Renal cortex interstitium (tissue), 11 donors: Measurements from ENCODE around the gene HNRNPDL. TPM values are rescaled to one million over a fixed set of nuclear protein-coding genes. Genes with fewer than 3 reads are reported as not detected.
A peak's percentile ranks its signal among the peaks of the same experiment; 100 is the strongest.

Experiments
- DNase-seq, 11 donors: peaks; one replicate each; pipeline ENCODE4 v3.0.0-alpha.2; 2013; ENCODE audit warnings: low read depth in 9 of 11, low spot score in 4 of 11; ENCODE audit errors: extremely low read depth in 1 of 11
- polyA plus RNA-seq, 3 donors: library from polyadenylated mRNA; unstranded; fragments of 120-200 nt; gene quantifications; one replicate each; pipeline ENCODE4 v1.2.1, GENCODE V29; 2013; ENCODE audit not compliant: insufficient read length in 3 of 3

HNRNPDL gene
- polyA plus RNA-seq, 3 donors = 565 to 656 (median 576) TPM

DNA sequence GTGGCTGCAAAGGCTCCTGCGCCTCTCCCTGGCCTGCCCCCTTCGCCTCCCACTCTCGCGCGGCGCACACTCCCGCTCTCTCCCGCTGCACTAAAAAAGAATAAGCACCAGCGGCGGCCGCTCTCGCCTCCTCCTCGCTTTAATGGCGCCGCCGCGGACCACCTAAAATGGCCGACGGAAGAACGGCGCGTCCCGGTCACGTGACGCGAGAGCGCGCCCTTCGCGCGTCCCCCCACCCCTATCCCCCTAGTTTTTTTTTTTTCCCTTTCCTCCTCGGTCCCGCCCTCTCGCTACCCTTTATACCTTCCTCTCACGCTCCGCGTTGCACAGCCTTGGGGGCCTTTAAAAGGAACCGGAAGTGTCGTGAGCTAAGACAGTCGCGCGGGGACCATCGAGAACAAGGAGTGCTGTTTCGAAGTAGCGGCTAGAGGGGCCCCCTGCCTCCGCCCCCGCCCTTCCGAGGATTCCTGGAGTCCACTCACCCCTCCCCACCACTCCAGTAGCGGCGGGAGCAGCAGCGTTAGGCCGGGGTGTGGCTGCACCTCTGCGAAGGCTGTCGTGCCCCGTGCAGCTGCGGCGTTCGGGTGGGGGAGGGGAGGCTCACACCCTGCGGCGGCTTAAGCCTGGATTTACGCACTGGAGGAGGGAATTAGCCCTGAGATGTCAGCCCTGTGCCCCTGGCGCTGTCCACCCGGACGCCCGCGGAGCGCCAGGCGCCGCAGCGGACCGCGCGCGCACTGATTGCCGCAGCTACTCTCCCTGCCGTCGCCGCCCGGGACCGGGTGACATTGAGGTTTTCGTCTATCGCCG, 56.2 kb downstream of the HNRNPDL start, which contains the start of gene HNRNPD:
Gene HNRNPD, minus strand, starts transcription at position 176 of the 810 bp plus-strand sequence. CDS start 313 bp downstream, outside the sequence.
- DNase-seq = peak; percentile 93 to 100 (median 99)

- peak in 2 of 11 donors; percentile 20 to 21 for DNase-seq
Observed at GRCh38 chr4:82373486-82373815, 56.8 kb downstream of the HNRNPDL start.

Other genes starting within 250 kb of the HNRNPDL start
- 100 to 1,000 TPM; 517 to 689 (median 574) TPM for gene HNRNPD, start 56.5 kb downstream of the HNRNPDL start, polyA plus RNA-seq
- gene ENOPH1, start 128 bp upstream of the HNRNPDL start, polyA plus RNA-seq = 10 to 100 TPM; 61.4 to 72.1 (median 67.9) TPM
- 10 to 100 TPM; 25.6 to 26.7 (median 26.4) TPM for gene TMEM150C, start 131.5 kb upstream of the HNRNPDL start, polyA plus RNA-seq